ENCODE data around the gene AHRR.

The AHRR gene

DNA sequence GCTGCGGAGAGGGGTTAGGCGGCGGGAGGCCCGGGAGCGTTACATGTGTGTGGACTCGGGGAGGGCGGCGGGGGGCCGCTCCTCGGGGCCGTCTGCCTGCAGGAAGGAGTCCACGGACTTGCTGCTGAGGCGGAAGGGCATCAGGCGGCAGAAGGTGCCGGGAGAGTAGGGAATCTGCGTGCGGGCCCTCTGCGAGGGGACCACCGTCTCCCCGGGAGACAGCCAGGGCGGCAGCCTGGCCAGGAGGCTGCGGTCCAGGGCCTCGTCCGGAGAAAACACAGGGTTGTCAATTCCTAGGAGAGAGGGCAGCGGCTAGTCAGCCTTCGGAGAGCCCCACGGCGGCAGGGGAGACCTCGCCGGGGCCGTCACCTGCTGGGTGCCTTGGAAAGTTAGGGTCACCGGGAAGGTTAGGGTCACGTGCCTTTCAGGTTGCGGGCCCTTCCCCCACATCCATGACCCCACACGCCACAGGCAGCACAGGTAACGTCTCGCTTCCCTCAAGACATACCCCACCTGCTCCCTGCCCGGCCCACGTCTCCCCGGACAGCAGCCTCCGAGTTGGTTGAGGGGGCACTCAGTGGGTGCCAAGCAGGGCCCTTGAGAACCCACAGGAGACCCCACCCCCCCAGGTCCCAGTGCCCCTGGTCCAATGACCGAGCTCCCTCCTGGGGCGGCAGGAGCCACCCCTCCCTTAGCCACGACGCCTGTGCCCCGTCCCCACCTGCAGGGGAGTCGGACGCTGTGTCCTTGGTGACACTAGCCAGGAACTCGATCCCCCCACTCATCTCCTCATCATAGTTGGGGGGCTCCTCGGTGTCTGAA lies 153.5 kb downstream of the AHRR start:
- Histone ChIP-seq H3F3A (ENCODE audit: insufficient read depth, low read length) (no peaks in the 10 kb centered on the region), H3K9me2 (ENCODE audit: low read depth, low read length) (no peaks in the 10 kb centered on the region), H3K27me3 (ENCODE audit: insufficient read depth, low read length) (peaks cover 28% of the 10 kb centered on the region; the same call in 1 of the 2 replicates), H3K4me2 (ENCODE audit: low read length) (no peak overlapping the region), H3K27ac (ENCODE audit: low read depth, low read length, poor library complexity, severe bottlenecking) (no peak overlapping the region), H4K20me1 (ENCODE audit: insufficient read depth, low read length) (no peaks in the 10 kb centered on the region), H3K79me2 (ENCODE audit: insufficient read depth, low read length) (0 out of 2 replicates have a peak, but pooled peaks cover 4% of the 10 kb centered on the region), H3K4me3 (ENCODE audit: low read depth, low read length, poor library complexity, severe bottlenecking) (peak overlapping the region; percentile 6), H3K9ac (ENCODE audit: low read length) (no peak overlapping the region), H3K9me3 (ENCODE audit: low read length) (no peaks in the 10 kb centered on the region), H3K36me3 (ENCODE audit: insufficient read depth, low read length) (peaks cover 13% of the 10 kb centered on the region), H3K4me1 (ENCODE audit: insufficient read depth, low read length, severe bottlenecking) (peaks cover 36% of the 10 kb centered on the region), H2AFZ (ENCODE audit: low read length) (no peak overlapping the region)
- TF ChIP-seq CTCF (IDR thresholded peaks at IDR 0.05; ENCODE audit: low read length) = no peak
- TF ChIP-seq EZH2 (IDR thresholded peaks at IDR 0.05; ENCODE audit: borderline replicate concordance, low read length) = no peak

GRCh38 chr5:475704-476101 lies 154.2 kb downstream of the AHRR start:
- no peaks in the 10 kb centered on the region for H3F3A ChIP-seq (ENCODE audit: insufficient read depth, low read length)
- no peak overlapping the region for H3K4me3 ChIP-seq (ENCODE audit: low read depth, low read length, poor library complexity, severe bottlenecking)
- no peak overlapping the region for H2AFZ ChIP-seq (ENCODE audit: low read length)
- H3K27ac ChIP-seq (ENCODE audit: low read depth, low read length, poor library complexity, severe bottlenecking) = no peak overlapping the region
- no peaks in the 10 kb centered on the region for H3K9me3 ChIP-seq (ENCODE audit: low read length)
- H3K4me1 ChIP-seq (ENCODE audit: insufficient read depth, low read length, severe bottlenecking) = peaks cover 29% of the 10 kb centered on the region
- H3K36me3 ChIP-seq (ENCODE audit: insufficient read depth, low read length) = peaks cover 7% of the 10 kb centered on the region; the same call in 1 of the 2 replicates
- no peaks in the 10 kb centered on the region for H3K9me2 ChIP-seq (ENCODE audit: low read depth, low read length)
- H3K79me2 ChIP-seq (ENCODE audit: insufficient read depth, low read length) = 0 out of 2 replicates have a peak, but pooled peaks cover 4% of the 10 kb centered on the region
- H3K4me2 ChIP-seq (ENCODE audit: low read length) = no peak overlapping the region
- TF ChIP-seq EZH2 (IDR thresholded peaks at IDR 0.05; ENCODE audit: borderline replicate concordance, low read length) (no peak), CTCF (IDR thresholded peaks at IDR 0.05; ENCODE audit: low read length) (no peak)
- H3K27me3 ChIP-seq (ENCODE audit: insufficient read depth, low read length) = peaks cover 28% of the 10 kb centered on the region; the same call in 1 of the 2 replicates
- H4K20me1 ChIP-seq (ENCODE audit: insufficient read depth, low read length) = no peaks in the 10 kb centered on the region
- no peak overlapping the region for H3K9ac ChIP-seq (ENCODE audit: low read length)

- Histone ChIP-seq H3K9me3 (ENCODE audit: low read length) (no peaks in the 10 kb centered on the region), H3K9ac (ENCODE audit: low read length) (no peak overlapping the region), H3K79me2 (ENCODE audit: insufficient read depth, low read length) (0 out of 2 replicates have a peak, but pooled peaks cover 4% of the 10 kb centered on the region), H3K4me2 (ENCODE audit: low read length) (no peak overlapping the region), H3K27me3 (ENCODE audit: insufficient read depth, low read length) (peaks cover 28% of the 10 kb centered on the region; the same call in 1 of the 2 replicates), H2AFZ (ENCODE audit: low read length) (no peak overlapping the region), H3K36me3 (ENCODE audit: insufficient read depth, low read length) (peaks cover 1% of the 10 kb centered on the region; the same call in 1 of the 2 replicates), H3K4me1 (ENCODE audit: insufficient read depth, low read length, severe bottlenecking) (peaks cover 24% of the 10 kb centered on the region), H3K4me3 (ENCODE audit: low read depth, low read length, poor library complexity, severe bottlenecking) (no peak overlapping the region), H3F3A (ENCODE audit: insufficient read depth, low read length) (no peaks in the 10 kb centered on the region), H3K9me2 (ENCODE audit: low read depth, low read length) (no peaks in the 10 kb centered on the region), H3K27ac (ENCODE audit: low read depth, low read length, poor library complexity, severe bottlenecking) (no peak overlapping the region), H4K20me1 (ENCODE audit: insufficient read depth, low read length) (no peaks in the 10 kb centered on the region)
- TF ChIP-seq CTCF (IDR thresholded peaks at IDR 0.05; ENCODE audit: low read length) (no peak), EZH2 (IDR thresholded peaks at IDR 0.05; ENCODE audit: borderline replicate concordance, low read length) (no peak)
These were observed 154.7 kb downstream of the AHRR start for GRCh38 chr5:476102-476813.
